Effector CD8-positive, alpha-beta T cell (primary cell): ENCODE data around the gene RNF144A.
A peak's percentile ranks its signal among the peaks of the same experiment; 100 is the strongest.

Source experiments
- DNase-seq: peaks from one replicate; lab custom pipeline; 2025; lab: John Stamatoyannopoulos, UW

Gene RNF144A

GRCh38 chr2:7044253-7045250 lies 127.3 kb downstream of the RNF144A start:
- DNase-seq, result peak; percentile 41

- DNase-seq, result no peak
These were observed 128.7 kb downstream of the RNF144A start for GRCh38 chr2:7045601-7046590.

GRCh38 chr2:7047661-7048060 lies 130.4 kb downstream of the RNF144A start:
- DNase-seq, result no peak

- no peak for DNase-seq
These were observed 131.6 kb downstream of the RNF144A start for GRCh38 chr2:7048762-7049294.

GRCh38 chr2:7052404-7052803 lies 135.2 kb downstream of the RNF144A start:
- no peak for DNase-seq

- DNase-seq, result no peak
These were observed 136.5 kb downstream of the RNF144A start for GRCh38 chr2:7053650-7054265.

- DNase-seq, result no peak
These were observed 140.7 kb downstream of the RNF144A start for GRCh38 chr2:7057865-7058400.

- no peak for DNase-seq
These were observed 142.9 kb downstream of the RNF144A start for GRCh38 chr2:7060156-7060555.

GRCh38 chr2:7060631-7061449 lies 143.6 kb downstream of the RNF144A start:
- DNase-seq, result no peak

- no peak for DNase-seq
These were observed 144.2 kb downstream of the RNF144A start for GRCh38 chr2:7061450-7061789.

- DNase-seq, result no peak
These were observed 144.7 kb downstream of the RNF144A start for GRCh38 chr2:7061921-7062320.

- no peak for DNase-seq
These were observed 146.6 kb downstream of the RNF144A start for GRCh38 chr2:7063789-7064188.

GRCh38 chr2:7068457-7068856 lies 151.2 kb downstream of the RNF144A start:
- DNase-seq, result no peak

GRCh38 chr2:7070483-7070882 lies 153.3 kb downstream of the RNF144A start:
- DNase-seq, result no peak

GRCh38 chr2:7071154-7071553 lies 153.9 kb downstream of the RNF144A start:
- DNase-seq, result no peak

- DNase-seq, result no peak
These were observed 154.8 kb downstream of the RNF144A start for GRCh38 chr2:7071916-7072556.

GRCh38 chr2:7073901-7074300 lies 156.7 kb downstream of the RNF144A start:
- no peak for DNase-seq

GRCh38 chr2:7075834-7076233 lies 158.6 kb downstream of the RNF144A start:
- DNase-seq, result no peak

GRCh38 chr2:7077660-7078267 lies 160.6 kb downstream of the RNF144A start:
- no peak for DNase-seq
